PC-3 (cell line): ENCODE data around the gene TICRR. TPM values are rescaled to one million over a fixed set of nuclear protein-coding genes. Genes with fewer than 3 reads are reported as not detected.
A peak's percentile ranks its signal among the peaks of the same experiment; 100 is the strongest.

Experiments
- ATAC-seq: fragments of 200-7000 bp; cut with Tn5 transposase; 2 replicates; pipeline ENCODE4 v1.9.1; 2020; ENCODE audit warnings: mild to moderate bottlenecking, moderate library complexity
- Bru-seq: library from RNA; stranded (reverse); fragments of 400-500 nt; gene quantifications from one replicate; lab custom pipeline; 2021; lab: Mats Ljungman, UMichigan
- BruChase-seq, 2 experiments: library from RNA; stranded (reverse); fragments of 400-500 nt; gene quantifications; one replicate each; lab custom pipeline; 2021; lab: Mats Ljungman, UMichigan
- BruUV-seq: library from RNA; stranded (reverse); fragments of 400-500 nt; replicated peaks from 2 replicates; lab custom pipeline; 2021; lab: Mats Ljungman, UMichigan
- CTCF ChIA-PET: fragments of 300-600 bp; sonication (Branson Sonifier 250); formaldehyde crosslinking; loops from one replicate; lab custom pipeline; 2022; ENCODE audit warnings: antibody characterized with exemption; lab: Charles Lee
- POLR2A ChIA-PET: fragments of 300-600 bp; sonication (Branson Sonifier 250); formaldehyde crosslinking; loops from one replicate; lab custom pipeline; 2022; ENCODE audit warnings: antibody characterized with exemption; ENCODE audit not compliant: unreplicated experiment; lab: Charles Lee
- DNase-seq: peaks from one replicate; pipeline ENCODE4 v3.0.0-alpha.2; 2015
- H2AFZ ChIP-seq: fragments of 300-600 bp; sonication (generic); 2 replicates; pipeline ENCODE4 v1.6.0; 2016; ENCODE audit warnings: antibody characterized with exemption, low read length
- H3F3A ChIP-seq: fragments of 300-600 bp; sonication (generic); one replicate; pipeline ENCODE4 v1.6.0; 2017; ENCODE audit warnings: antibody characterized with exemption, low read length, control low read depth, mild to moderate bottlenecking; ENCODE audit not compliant: unreplicated experiment
- H3K27ac ChIP-seq: fragments of 300-600 bp; sonication (generic); 2 replicates; pipeline ENCODE4 v1.5.1; 2016; ENCODE audit warnings: mild to moderate bottlenecking, low read length
- H3K27me3 ChIP-seq: fragments of 300-600 bp; sonication (generic); 2 replicates; pipeline ENCODE4 v1.6.1; 2016; ENCODE audit warnings: low read length, mixed read lengths
- H3K36me3 ChIP-seq: fragments of 300-600 bp; sonication (generic); 2 replicates; pipeline ENCODE4 v1.6.1; 2016; ENCODE audit warnings: low read depth, mixed run types, low read length, mixed read lengths
- H3K4me1 ChIP-seq: fragments of 300-600 bp; sonication (generic); 2 replicates; pipeline ENCODE4 v1.5.1; 2016; ENCODE audit warnings: low read length; ENCODE audit not compliant: insufficient read depth
- H3K4me2 ChIP-seq: fragments of 300-600 bp; sonication (generic); 2 replicates; pipeline ENCODE4 v1.6.0; 2016; ENCODE audit warnings: low read length
- H3K4me3 ChIP-seq: fragments of 300-600 bp; sonication (generic); 2 replicates; pipeline ENCODE4 v1.5.1; 2016; ENCODE audit warnings: mild to moderate bottlenecking, low read length, mixed read lengths
- H3K79me2 ChIP-seq: fragments of 300-600 bp; sonication (generic); 2 replicates; pipeline ENCODE4 v1.6.1; 2017; ENCODE audit warnings: low read length, mixed read lengths
- H3K9ac ChIP-seq: fragments of 300-600 bp; sonication (generic); 2 replicates; pipeline ENCODE4 v1.6.0; 2016; ENCODE audit warnings: mild to moderate bottlenecking, low read length
- H3K9me2 ChIP-seq: fragments of 300-600 bp; sonication (generic); replicated peaks from 2 replicates; pipeline ENCODE4 v1.6.1; 2016; ENCODE audit warnings: mixed run types, low read length, mixed read lengths
- H3K9me3 ChIP-seq: fragments of 300-600 bp; sonication (generic); 2 replicates; pipeline ENCODE4 v1.6.1; 2016; ENCODE audit warnings: low read length, mixed read lengths
- H4K20me1 ChIP-seq: fragments of 300-600 bp; sonication (generic); 2 replicates; pipeline ENCODE4 v1.6.1; 2016; ENCODE audit warnings: low read length, mixed read lengths
- CTCF ChIP-seq: fragments of 300-600 bp; sonication (generic); conservative IDR thresholded peaks from 2 replicates; pipeline ENCODE4 v1.5.1; 2017; ENCODE audit warnings: antibody characterized with exemption, low read depth, mild to moderate bottlenecking, low read length
- EZH2 ChIP-seq: fragments of 300-600 bp; sonication (generic); IDR thresholded peaks from one replicate; pipeline ENCODE4 v1.6.1; 2017; ENCODE audit warnings: antibody characterized with exemption, mild to moderate bottlenecking, low read length; ENCODE audit not compliant: unreplicated experiment
- EZH2phosphoT487 ChIP-seq: fragments of 300-600 bp; sonication (generic); IDR thresholded peaks from 2 replicates; pipeline ENCODE4 v1.6.1; 2018; ENCODE audit warnings: mild to moderate bottlenecking, antibody characterized with exemption, low read length, borderline replicate concordance
- intact Hi-C: fragments of 100-400 bp; cut with micrococcal nuclease; formaldehyde crosslinking; loops from 2 replicates; pipeline ENCODE4 v1.9.0; 2023
- long read RNA-seq: library from polyadenylated mRNA; unstranded; transcript quantifications from one replicate; pipeline ENCODE4 v2.0.0, GENCODE V29; 2021; ENCODE audit not compliant: unreplicated experiment
- total RNA-seq: library from RNA; depleted of rRNA; stranded (reverse); fragments of >200 nt; gene quantifications from 2 replicates; pipeline ENCODE4 v1.2.3, GENCODE V29; 2014; rRNA removed

Gene TICRR
- total RNA-seq: 14.3 and 18.4 TPM in 2 replicates
- Bru-seq, nascent RNA: percentile 60 among the genes with signal in this experiment
- BruChase-seq, experiment 1, labeled RNA remaining after a 6-hour chase: percentile 60 among the genes with signal in this experiment
- BruChase-seq, experiment 2, labeled RNA remaining after a 2-hour chase: percentile 41 among the genes with signal in this experiment
- long read RNA-seq, partial matches to known transcripts: 0 of 2 reads
- long read RNA-seq, other reads (novel, unspliced or antisense): 2 of 2 reads

- Histone ChIP-seq H3K9me2 (no peaks in the 10 kb centered on the region), H4K20me1 (peaks cover 12% of the 10 kb centered on the region; the same call in 1 of the 2 replicates), H3F3A (no peaks in the 10 kb centered on the region), H3K4me1 (peaks cover 11% of the 10 kb centered on the region; the same call in 1 of the 2 replicates), H3K4me2 (peak within 1 kb of the TSS; percentile 92), H3K9ac (peak within 1 kb of the TSS; percentile 96), H2AFZ (peak within 1 kb of the TSS; percentile 77), H3K79me2 (peaks cover 48% of the 10 kb centered on the region), H3K36me3 (peaks cover 15% of the 10 kb centered on the region), H3K27ac (peak within 1 kb of the TSS; percentile 55), H3K27me3 (no peaks in the 10 kb centered on the region), H3K9me3 (no peaks in the 10 kb centered on the region), H3K4me3 (peak within 1 kb of the TSS; percentile 88)
- intact Hi-C loops: no loop called here
- ChIA-PET POLR2A (interaction anchor here (1.0 kb wide), 1 partner anchor 88 kb away, joined by 6 read pairs; no protein-coding TSS in a partner anchor), CTCF (interaction anchor here (0.6 kb wide), 2 partner anchors 84 to 134 kb away, joined by 3 to 6 read pairs; no protein-coding TSS in a partner anchor)
- TF ChIP-seq EZH2 (no peak), CTCF (no peak), EZH2phosphoT487 (no peak)
- DNase-seq (peak; percentile 99), ATAC-seq (peak; percentile 89)
- no TSS peak for BruUV-seq
Measured at GRCh38 chr15:89575146-89575655, at the start of gene TICRR. TSS of gene TICRR (plus strand) at chr15:89575469. CDS start at chr15:89575587, 118 bp downstream.

GRCh38 chr15:89526181-89526580 is 49.1 kb upstream of the TICRR start:
- Histone ChIP-seq H3K9ac (no peak overlapping the region), H3K9me3 (no peaks in the 10 kb centered on the region), H3K27me3 (no peaks in the 10 kb centered on the region), H3K4me1 (no peaks in the 10 kb centered on the region), H3K9me2 (no peaks in the 10 kb centered on the region), H4K20me1 (no peaks in the 10 kb centered on the region), H2AFZ (no peak overlapping the region), H3K4me3 (no peak overlapping the region), H3K27ac (no peak overlapping the region), H3K79me2 (no peaks in the 10 kb centered on the region), H3F3A (no peaks in the 10 kb centered on the region), H3K4me2 (no peak overlapping the region), H3K36me3 (no peaks in the 10 kb centered on the region)
- no peak for DNase-seq
- POLR2A ChIA-PET: no interaction called here
- intact Hi-C loops: no loop called here
- no TSS peak for BruUV-seq
- CTCF ChIA-PET: no interaction called here
- no peak for TF ChIP-seq EZH2
- no peak for TF ChIP-seq CTCF
- TF ChIP-seq EZH2phosphoT487: no peak
- ATAC-seq: no peak
